NOMO-1 treated with DMSO at 0.1 percent for 48 hours (cell line): ENCODE measurements around the gene FN1.

Experiments used
- DNase-seq: peaks from one replicate; lab custom pipeline; 2025; ENCODE audit not compliant: unreplicated experiment; lab: John Stamatoyannopoulos, UW

Gene FN1

GRCh38 chr2:215435870-215436704 is at the start of gene FN1:
Gene FN1 (minus strand): TSS chr2:215436068. CDS start chr2:215435802, 266 bp downstream.
- peak; percentile 55 for DNase-seq

- DNase-seq, result no peak
Measured at GRCh38 chr2:215485032-215485431, 49.2 kb upstream of the FN1 start.

- DNase-seq, result no peak
Measured at GRCh38 chr2:215484570-215484969, 48.7 kb upstream of the FN1 start.

DNA sequence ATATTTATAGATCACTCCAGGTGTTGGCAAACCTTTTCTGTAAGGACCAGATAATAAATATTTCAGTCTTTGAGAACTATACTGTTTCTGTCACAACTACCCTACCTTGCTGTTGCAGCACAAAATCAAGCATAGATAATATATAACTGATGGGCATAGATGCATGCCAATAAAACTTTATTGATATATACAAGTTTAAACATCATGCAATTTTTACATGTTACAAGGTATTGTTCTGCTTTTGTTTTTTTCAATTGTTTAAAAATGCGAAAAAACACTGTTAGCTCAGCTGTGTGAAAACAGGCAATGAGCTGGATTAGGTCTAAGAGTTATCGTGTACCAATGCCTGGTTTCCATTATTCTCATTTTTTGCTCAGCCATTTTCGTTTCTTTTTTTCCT is 47.6 kb upstream of the FN1 start:
- no peak for DNase-seq

DNA sequence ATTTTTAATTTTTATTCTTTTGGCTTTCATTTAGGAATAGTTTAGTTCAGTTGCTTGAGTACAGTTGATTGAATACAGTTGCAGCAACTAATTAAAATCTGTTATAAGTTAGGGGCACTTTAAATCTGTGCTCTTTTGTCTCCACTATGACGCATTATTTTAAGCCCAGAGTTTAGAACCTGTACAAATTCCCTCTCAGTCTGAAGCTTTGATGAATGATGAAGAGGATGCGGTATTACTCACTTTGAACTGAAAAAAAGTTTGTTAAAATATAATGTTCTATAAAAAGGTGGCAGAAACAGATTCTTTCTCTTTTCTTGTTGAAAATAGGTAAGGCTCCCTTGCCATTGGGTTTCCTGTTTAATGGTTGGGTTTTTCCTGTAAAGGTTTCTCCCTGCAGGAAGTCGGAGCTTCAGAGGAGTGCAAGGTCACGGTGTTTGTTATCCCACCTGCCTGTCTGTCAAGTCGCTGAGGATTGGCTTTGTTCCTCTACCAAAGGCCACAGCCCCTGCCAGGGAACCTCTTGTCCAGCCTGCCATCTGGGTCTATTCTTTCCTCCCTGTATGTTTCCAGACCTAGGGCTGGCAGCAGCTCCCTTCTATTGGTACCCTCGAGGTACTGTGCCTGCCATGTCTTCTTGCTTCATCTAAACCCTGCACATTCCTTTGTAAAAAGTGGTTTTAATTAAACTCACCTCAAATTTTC is 43.8 kb upstream of the FN1 start:
- no peak for DNase-seq

DNA sequence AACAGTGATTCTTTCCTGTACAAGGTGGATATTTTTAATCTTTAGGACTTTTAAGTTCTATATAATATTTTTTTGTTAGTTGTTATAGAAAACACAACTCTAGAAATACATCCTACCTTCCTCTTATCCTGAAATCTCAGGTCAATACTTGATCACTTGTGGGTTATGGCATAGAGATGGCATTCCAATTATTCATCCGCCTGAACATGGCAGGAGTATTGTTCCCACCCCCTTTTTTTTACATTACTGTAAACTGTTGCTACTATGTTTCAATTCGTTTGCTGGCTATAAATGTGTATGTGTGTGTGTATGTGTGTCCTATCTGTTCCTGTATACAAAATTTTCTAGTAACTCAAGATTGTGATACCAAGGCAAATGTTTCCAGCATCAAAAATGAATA is 43.3 kb upstream of the FN1 start:
- DNase-seq, result no peak

DNA sequence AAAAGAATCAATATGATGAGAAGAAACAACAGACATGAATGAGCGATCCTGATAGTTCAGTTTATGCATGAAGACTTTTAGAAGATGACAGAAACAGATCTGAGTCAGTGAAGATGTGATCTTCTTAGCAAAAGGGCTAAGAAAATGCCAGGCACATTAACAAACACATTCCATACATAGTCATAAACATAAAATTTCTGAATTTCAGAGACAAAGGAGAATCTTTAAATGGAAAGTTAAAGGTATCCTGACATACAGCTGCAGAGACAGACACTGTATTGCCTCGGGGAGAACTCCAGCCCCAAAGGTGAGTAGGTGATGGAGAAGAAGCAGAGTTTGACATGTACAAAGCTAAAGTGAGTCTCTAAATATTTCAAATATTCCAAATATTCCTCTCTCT is 40.6 kb upstream of the FN1 start:
- no peak for DNase-seq

DNA sequence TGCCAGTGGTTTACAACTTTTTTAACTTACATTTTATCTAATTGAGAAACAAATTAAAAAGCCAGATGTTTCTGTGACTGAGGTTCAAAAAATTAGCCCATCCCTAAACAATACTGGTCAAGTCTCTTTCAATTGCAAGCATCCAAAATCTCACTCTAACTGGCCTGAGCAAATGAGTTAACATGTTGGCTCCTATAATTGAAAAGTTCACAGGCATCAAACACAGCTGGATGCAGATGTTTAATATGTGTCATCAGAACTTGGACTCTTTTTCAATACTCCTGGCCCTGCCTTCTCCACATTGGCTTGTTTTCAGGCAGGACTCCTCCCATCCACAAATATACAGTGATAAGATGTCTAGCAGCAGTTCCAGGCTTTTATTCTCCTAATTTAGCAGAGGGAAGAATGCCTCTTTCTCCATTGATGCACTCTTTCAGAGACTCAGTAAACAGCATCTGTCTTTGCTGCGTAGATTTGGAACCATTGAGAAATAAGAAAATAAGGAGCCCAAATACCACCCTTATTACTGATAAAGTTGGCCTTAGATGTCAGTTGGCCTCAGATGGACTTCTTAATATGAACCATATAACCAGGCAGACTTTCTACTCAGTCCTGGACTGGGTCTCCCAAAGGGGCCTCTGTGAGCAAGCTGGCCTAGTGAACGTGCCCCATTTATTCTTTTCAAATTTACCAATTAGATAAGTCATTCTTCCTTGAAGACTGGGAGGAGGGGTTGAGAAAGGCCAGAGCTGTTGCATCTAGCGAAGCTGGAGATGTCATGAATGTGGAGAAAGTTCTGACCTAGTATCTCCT is 30.4 kb upstream of the FN1 start:
- no peak for DNase-seq

- DNase-seq, result no peak
Measured at GRCh38 chr2:215465256-215465655, 29.4 kb upstream of the FN1 start.

GRCh38 chr2:215461836-215462532 is 26.1 kb upstream of the FN1 start:
- no peak for DNase-seq

DNA sequence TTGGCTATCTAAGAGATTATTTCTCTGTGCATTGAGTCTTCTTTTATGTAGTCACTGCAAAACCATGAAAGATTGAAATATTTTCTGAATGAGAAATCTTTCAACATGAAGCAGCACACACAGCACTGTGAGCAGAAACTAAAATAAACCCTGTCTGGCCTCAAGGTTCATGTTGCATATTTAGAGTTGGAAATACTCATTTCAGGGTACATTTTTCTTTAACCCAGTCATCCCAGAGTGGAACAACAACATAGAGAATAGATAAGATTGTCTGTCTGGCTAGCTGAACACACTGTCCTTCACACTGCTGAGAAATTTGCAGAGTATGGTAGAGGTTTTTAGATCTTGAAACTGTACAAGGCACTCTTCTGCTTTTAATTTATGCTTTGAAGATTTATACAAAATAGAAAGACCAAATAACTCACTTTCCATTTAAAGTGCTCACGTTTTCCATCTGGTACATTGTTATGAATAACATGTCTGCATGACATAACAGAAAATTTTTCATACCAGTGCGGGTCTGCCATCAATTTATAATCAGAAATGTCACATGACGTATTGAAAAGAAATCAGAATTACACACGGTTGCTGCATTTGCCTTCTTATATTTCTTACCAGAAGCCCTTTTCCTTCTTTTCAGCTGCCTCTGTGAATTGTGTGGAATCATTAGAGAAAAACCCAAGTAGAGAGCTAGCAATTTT is 25.0 kb upstream of the FN1 start:
- DNase-seq, result no peak

GRCh38 chr2:215455958-215456357 is 20.1 kb upstream of the FN1 start:
- no peak for DNase-seq

DNA sequence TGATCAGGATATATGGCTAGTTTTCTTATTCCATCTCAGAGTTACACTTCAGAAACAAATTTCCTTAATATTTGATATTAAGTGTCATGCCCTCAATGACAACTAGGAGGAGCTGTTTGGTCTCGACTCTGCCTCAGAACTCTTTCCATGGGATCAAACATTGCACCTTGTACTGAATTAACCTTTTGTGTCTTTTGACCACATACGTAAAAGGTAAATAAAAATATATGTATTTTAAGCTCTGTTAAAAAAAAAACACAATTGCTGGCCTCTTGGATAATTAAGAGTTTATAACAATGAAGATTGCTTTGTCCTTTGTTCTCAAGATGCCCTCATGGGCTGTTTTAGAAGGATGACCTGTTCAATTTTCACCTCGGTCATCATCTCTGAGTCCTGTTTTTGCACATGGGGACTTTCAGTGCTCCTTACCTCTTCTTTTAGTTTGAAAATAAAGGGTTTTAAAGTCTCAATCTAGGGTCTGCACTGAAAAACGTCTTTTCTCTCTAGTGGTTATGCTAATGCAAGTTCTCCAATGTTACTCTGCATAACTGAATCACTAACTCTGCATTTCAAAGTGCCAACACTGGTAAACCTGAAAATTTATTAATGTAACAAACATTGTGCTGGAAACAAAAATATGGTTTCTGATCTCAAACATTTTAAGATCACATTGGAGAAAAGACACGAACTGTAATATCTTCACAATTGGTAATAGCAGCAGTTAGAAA is 18.8 kb upstream of the FN1 start:
- DNase-seq, result peak; percentile 21

DNA sequence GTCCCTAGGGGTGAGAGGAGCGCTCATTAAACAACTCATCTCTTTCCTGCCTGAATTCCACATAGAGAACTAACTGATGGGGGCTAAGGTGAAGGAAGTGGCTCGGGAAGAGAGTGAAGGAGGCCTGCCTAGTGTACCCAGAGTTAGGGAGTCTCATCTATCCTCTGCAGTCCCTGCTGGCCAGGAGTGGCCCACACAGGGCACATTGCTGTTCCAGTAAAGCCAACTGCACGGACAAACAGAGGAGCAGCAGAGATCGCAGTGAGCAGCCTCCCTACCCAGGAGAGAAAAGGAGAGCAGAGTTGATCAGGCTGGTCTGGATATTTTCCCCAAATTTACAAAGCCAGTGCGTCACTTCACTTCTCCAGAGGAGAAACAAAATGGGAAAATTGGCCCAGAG is 16.9 kb upstream of the FN1 start:
- no peak for DNase-seq

DNA sequence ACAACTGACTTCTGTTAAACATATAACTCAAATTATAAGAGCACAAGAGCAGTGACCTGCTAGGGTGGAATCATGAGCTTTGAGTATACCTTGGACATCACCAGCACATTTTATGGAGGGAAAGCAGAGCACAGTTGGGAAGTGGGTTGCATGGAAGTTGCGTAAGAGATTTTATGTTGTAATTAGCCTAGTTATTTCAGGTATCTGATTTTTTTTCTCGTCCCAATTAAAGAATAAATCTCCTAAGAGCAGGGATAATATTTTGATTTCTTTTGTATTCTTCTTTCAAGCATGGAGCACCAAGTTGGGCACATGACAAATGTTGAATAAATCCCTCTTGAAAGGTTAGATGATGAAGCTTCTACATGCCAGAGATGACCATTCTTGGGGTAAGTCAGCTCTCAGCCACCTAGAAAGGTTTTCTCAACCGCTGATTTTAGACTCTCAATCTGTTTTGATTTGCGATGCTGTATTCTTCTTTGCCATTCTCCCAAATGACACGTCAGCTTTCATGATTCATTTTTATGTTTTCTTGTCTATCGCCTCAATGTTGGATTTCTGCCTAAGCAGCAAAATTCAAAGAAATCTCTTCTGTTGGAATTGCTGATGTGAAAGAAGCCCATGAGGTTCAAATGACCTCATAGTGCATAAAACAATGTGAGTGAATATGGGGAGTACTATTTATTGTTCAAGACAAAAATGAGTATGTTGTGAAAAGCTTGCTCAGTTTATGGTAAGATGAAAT is 15.3 kb upstream of the FN1 start:
- DNase-seq, result no peak

- DNase-seq, result no peak
Measured at GRCh38 chr2:215450188-215451011, 14.5 kb upstream of the FN1 start.

- DNase-seq, result no peak
Measured at GRCh38 chr2:215447673-215448081, 11.8 kb upstream of the FN1 start.

- DNase-seq, result no peak
Measured at GRCh38 chr2:215447056-215447455, 11.2 kb upstream of the FN1 start.
